GM18526 (cell line): Measurements from ENCODE around the gene GTPBP3.

Experiments used
- POLR2A ChIP-seq: IDR thresholded peaks from 3 replicates; pipeline ENCODE4 v1.6.1; 2011; ENCODE audit not compliant: insufficient read length; ENCODE audit errors: extremely low read depth

Gene GTPBP3

DNA sequence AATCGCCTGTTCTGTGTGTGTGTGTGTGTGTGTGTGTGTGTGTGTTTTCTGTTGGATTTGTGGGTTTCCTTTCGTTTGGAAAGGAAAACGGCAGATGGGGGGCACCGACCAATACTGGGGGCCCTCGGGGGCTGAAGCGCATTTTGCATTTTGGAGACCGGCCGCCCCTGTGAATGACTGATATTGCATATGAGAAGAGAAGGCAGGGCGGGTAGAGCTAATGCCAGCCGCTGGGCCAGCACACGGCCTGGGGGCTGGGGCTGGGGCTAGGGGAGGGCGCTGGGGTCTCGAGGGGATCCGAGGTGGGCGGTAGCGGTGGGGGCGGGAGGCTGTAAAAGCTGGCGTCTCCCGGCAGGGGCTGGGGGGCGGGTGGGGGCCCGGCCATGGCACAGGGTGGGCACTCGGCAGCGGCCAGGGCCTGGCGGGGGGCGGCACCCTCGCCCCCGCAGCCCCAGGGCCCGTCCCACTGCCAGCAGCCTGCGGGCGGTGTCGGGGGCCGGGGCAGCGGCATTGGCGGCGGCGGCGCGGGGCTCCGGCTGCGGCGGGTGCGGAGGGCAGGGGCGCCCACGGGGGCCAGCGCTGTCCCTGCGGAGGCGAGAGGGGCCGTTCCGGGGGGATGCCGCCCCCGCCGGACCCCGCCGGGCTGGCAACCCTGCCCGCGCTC lies 13.9 kb upstream of the GTPBP3 start:
- no peak for TF ChIP-seq POLR2A

GRCh38 chr19:17323964-17324332 lies 13.4 kb upstream of the GTPBP3 start:
- no peak for TF ChIP-seq POLR2A

DNA sequence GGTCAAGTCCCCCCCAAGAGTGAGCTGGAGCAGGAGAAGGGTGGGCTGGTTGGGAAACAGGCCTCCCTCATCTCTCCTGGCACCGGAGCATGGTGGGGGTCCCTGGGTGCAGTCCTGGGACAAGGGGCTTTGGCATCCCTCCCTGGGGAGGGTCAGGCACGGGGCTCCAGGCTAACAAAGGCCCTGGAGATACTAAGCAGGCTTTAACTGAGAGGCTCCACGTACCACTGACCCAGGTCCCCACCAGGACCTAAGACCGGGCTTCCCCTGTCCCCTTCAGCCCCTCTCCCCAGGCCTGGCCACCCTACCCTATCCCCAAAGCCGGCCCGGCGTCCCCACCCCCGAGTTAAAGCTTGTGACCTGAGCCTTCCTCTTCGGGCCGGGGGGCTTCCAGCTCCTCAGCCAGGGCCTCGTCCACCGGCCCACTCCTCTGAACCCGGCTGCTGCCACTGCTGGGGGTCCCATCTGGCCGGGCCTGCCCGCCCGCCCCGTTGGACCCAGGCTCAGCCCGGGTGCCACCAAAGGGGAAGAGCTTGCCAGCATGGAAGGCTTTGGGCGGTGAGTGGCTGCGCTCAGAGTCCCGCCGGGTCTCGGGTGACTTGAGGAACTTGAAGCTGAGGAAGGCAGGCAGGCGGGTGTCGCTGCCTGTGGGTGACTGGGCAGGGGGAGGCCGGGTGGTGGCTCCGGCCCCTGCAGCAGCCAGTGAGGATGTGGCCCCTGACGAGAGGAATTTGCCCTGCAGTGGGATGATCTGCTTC lies 12.8 kb upstream of the GTPBP3 start:
- no peak for TF ChIP-seq POLR2A

DNA sequence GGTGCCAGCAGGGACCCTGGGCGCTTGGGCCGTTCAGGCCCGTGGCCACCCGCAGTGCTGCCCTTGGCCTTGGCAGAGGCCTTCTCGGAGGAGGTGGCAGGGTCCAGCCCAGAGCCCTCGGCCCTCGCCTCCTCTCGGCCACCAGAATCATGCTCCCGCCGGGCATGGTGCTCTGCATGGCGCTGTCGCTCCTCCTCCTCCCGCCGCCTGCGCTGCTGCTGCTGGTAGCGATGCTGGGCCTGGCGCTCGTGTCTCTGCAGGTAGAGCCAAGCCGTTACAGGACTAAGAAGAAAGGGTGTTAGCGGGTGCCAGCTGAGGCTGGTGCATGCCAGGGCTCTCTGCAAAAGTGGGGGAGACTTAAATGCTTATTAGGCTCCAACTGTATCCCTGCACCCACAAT lies 12.2 kb upstream of the GTPBP3 start:
- no peak for TF ChIP-seq POLR2A

- TF ChIP-seq POLR2A: no peak
Measured at GRCh38 chr19:17325881-17326594, 11.3 kb upstream of the GTPBP3 start.

GRCh38 chr19:17326595-17326966 lies 10.8 kb upstream of the GTPBP3 start:
- TF ChIP-seq POLR2A: no peak

- no peak for TF ChIP-seq POLR2A
Measured at GRCh38 chr19:17327068-17327653, 10.2 kb upstream of the GTPBP3 start.

DNA sequence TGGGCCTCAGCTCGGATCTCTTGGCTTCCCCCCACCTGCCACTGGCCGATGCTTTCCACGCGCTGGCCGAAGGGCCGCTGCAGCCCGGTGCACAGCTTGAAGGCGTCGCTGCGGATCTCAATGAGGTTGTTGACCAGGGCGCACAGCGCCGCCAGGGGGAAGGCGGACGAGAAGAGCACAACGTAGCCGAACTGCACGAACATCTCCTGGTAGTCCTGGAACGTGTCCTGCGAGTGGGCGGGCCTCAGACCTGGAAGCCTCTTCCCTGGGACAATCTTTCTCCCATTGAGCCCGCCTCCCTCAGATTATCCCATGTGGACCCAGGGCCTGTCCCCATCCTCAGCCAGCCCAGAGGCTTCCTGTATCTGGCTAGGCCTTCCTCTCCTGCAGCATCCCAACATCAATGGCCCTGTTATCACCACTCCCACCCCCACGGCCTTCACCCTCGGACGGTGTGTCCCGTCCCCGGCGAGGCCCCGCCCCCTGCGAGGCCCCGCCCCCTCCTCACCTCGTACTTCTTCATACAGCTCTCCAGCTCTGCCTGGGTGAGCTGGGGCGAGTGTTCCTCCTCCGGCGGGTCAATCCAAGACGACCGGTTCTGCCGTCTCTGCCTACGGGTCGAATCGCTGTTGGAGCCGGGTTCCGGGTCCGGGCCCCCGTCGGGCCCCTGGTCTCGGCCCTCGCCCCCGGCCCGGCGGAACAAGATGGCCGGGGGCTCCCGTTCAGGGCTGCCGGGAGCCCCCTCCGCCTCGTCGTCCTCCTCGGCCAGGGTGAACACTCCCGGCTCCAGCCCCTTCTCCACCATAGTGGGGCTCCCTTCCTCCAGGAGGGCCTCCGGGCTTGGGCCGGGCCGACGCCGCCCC lies 9.5 kb upstream of the GTPBP3 start:
- TF ChIP-seq POLR2A: no peak

DNA sequence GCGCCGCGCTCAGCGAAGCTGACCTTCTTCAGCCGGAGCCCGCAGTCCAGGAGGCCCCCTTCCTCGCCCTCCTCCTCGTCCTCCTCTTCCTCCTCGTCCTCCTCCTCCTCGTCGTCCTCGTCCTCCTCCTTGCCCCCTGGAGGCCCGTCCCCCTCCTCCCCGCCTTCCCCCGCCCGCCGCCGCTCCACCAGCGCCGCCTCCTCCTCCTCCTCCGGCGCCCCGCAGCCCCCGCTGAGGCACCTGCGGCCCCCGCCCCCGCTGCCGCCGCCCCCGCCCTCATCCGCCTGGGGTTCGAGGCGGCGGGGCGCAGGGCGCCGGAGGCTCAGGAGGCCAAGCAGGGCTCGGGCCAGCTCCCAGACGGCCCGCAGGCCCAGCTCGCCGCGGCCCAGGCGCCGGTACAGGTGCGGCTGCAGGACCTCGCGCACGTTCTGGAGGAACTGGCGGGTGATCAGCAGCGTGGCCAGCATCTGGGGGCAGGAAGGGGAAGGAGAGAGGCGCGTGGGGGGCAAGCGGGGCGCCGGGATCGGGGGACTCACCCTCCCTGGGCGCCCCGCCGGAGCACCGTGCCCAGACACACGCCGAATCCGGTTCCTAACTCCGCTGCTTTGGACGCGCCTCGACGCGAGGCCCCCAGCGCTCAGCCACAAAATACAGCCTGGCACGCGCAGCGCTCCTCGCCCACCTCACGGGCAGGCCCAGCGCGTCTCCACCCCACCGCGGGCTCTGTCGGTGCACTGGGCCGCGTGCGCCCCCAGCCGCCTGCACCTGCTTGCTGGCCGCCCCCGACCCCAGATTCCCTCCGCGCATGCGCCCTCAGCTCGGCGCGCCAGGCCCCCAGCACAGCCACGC lies 8.6 kb upstream of the GTPBP3 start:
- no peak for TF ChIP-seq POLR2A

DNA sequence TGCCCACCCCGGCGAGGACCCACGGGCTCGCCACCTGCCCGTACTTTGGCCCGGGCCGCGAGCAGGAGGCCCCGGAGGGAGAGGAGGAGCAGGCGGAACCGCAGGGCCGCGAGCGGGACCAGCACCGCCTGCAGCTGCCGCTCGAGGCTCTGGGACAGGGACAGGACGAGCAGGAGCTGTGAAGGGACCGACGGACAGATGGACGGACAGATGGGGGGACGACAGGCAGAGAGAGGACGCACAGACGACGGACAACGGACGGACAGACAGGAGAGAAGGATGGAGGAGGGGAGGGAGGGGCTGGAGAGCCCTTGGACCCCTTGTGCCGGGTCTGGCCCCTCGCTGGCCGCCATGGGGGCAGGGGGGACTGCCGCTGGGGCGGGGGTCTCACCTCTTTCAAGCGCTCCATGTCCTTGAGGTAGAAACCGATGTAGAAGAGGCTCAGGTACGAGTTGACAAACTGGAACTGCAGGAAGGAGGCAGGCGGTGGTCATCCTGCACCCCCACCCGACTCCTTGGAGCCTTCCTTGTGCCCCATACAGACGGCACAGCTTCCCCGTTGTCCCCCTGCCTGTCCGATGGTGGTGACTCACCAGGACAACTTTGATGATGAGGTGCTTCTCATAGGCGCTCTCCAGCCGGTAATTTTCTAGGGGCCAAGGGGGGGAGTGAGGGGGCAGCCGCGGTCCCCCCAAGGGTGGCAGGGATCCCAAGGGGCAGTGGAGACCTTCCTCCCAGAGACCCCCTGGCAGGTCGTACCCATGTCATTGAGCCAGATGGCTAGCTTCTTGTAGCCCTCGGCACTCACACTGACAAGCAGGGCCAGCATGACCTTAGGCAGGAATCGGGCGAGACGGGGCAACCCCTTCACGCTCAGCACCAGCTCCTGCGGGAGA lies 7.7 kb upstream of the GTPBP3 start:
- TF ChIP-seq POLR2A: no peak

DNA sequence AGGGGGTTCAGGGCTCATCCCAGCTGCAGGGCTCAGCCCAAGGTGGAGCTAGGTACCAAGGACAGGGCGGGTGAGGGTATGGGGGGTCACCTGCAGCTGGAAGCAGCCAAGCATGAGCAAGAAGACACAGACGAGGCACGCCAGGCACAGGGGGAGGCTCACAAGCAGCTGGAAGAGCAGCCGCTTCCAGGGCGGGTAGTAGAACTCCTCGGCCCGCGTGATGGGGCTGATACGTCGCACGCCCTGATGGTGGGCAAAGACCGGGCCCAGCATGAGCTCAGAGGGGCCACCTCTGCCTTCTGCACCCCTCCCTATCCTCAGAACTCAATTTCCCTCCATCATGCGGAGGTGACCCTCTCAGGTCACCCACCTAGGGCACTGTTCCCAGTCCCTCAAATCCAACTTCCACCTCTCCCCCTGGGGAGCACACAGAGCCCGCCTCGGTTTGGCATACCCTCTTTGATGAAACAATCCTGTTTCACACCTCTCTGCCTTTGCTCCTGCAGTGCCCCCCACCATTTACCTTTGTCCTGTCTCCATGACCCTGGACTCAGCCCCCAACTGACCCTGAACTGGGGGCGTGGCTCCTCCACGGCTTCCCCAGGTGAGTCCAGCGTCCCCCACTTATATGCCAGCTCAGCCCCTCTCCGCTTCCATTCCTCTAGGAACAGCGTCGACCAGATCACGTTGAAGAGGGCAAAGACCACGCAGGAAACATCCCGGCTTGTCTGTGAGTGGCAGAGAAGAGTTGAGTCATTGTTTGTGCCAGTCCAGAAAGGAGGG lies 6.9 kb upstream of the GTPBP3 start:
- TF ChIP-seq POLR2A: no peak

DNA sequence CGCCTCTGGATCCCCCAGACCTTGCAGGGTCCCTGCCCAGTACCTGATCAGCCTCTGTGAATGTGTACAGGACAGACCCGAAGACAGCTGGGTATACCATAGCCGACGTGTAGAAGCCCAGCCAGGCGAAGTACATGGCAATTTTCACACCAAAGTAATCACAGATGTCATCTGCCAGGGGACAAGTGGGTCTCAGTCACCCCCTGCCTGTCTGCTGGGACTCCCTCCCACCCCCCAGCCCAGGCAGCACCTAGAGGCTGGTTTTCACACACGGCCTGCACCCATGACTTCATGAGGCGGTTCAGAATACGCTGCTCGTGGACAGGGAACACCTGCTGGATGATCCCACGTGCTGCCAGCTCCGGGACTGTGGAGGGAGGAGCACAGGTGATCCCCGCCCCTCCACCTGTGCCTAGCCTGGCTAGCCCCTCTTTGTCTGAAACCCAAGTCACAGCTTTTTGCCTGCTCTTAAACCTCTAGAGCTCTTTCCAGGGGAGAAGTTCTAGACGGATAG lies 6.3 kb upstream of the GTPBP3 start:
- TF ChIP-seq POLR2A: no peak
